H9 (cell line): ENCODE measurements around the gene MAP1S. TPM values are rescaled to one million over a fixed set of nuclear protein-coding genes. Genes with fewer than 3 reads are reported as not detected.

Source experiments
- DNase-seq: peaks from one replicate; pipeline ENCODE4 v3.0.0-alpha.2; 2017
- H2AFZ ChIP-seq: one replicate; pipeline ENCODE4 v1.6.1; 2013; ENCODE audit warnings: mild to moderate bottlenecking, low read length, control low read depth, moderate library complexity
- H2AK5ac ChIP-seq: 2 replicates; pipeline ENCODE4 v1.6.1; 2013; ENCODE audit warnings: low read length, control low read depth, mixed read lengths; ENCODE audit not compliant: insufficient read length
- H2BK120ac ChIP-seq: one replicate; pipeline ENCODE4 v1.6.1; 2013; ENCODE audit warnings: low read depth, mild to moderate bottlenecking, low read length, control low read depth, inconsistent platforms; ENCODE audit not compliant: poor library complexity, severe bottlenecking
- H2BK12ac ChIP-seq: 2 replicates; pipeline ENCODE4 v1.6.1; 2013; ENCODE audit warnings: low read length, control low read depth, mixed read lengths, low read depth; ENCODE audit not compliant: insufficient read length
- H2BK15ac ChIP-seq: 2 replicates; pipeline ENCODE4 v1.6.1; 2013; ENCODE audit warnings: low read depth, low read length, control low read depth
- H2BK20ac ChIP-seq: one replicate; pipeline ENCODE4 v1.6.1; 2013; ENCODE audit warnings: low read depth, mild to moderate bottlenecking, low read length, control low read depth, inconsistent platforms; ENCODE audit not compliant: poor library complexity, severe bottlenecking
- H2BK5ac ChIP-seq: 2 replicates; pipeline ENCODE4 v1.6.1; 2013; ENCODE audit warnings: low read length, control low read depth, mixed read lengths; ENCODE audit not compliant: insufficient read length
- H3K14ac ChIP-seq: 2 replicates; pipeline ENCODE4 v1.6.1; 2013; ENCODE audit warnings: low read length, control low read depth; ENCODE audit not compliant: insufficient read depth
- H3K18ac ChIP-seq: 2 replicates; pipeline ENCODE4 v1.6.1; 2013; ENCODE audit warnings: low read depth, mild to moderate bottlenecking, mixed read lengths, low read length, control low read depth; ENCODE audit not compliant: insufficient read length
- H3K23ac ChIP-seq: 2 replicates; pipeline ENCODE4 v1.6.1; 2013; ENCODE audit warnings: low read length, control low read depth, mixed read lengths, low read depth; ENCODE audit not compliant: insufficient read length
- H3K23me2 ChIP-seq: 2 replicates; pipeline ENCODE4 v1.6.1; 2013; ENCODE audit warnings: low read depth, mild to moderate bottlenecking, mixed read lengths, low read length, control low read depth; ENCODE audit not compliant: insufficient read length, poor library complexity, severe bottlenecking
- H3K27ac ChIP-seq: 2 replicates; pipeline ENCODE4 v1.5.1; 2013; ENCODE audit warnings: low read length, control low read depth, mixed read lengths, low read depth; ENCODE audit not compliant: insufficient read length
- H3K27me3 ChIP-seq: 2 replicates; pipeline ENCODE4 v1.6.1; 2013; ENCODE audit warnings: low read length, control low read depth, inconsistent platforms; ENCODE audit not compliant: insufficient read depth
- H3K4ac ChIP-seq: 2 replicates; pipeline ENCODE4 v1.6.1; 2013; ENCODE audit warnings: low read depth, mild to moderate bottlenecking, control low read depth, inconsistent platforms, low read length, moderate library complexity
- H3K4me1 ChIP-seq: 2 replicates; pipeline ENCODE4 v1.6.1; 2013; ENCODE audit warnings: low read length, control low read depth, inconsistent platforms; ENCODE audit not compliant: insufficient read depth
- H3K4me2 ChIP-seq: 2 replicates; pipeline ENCODE4 v1.6.1; 2013; ENCODE audit warnings: low read length, control low read depth, mixed read lengths; ENCODE audit not compliant: insufficient read length, insufficient read depth
- H3K56ac ChIP-seq: 2 replicates; pipeline ENCODE4 v1.6.1; 2013; ENCODE audit warnings: low read depth, mild to moderate bottlenecking, mixed read lengths, low read length, control low read depth; ENCODE audit not compliant: insufficient read length
- H3K79me1 ChIP-seq: 2 replicates; pipeline ENCODE4 v1.6.1; 2013; ENCODE audit warnings: low read depth, mild to moderate bottlenecking, moderate library complexity, low read length, control low read depth, inconsistent platforms; ENCODE audit not compliant: insufficient read depth, poor library complexity, severe bottlenecking
- H3K79me2 ChIP-seq: 2 replicates; pipeline ENCODE4 v1.6.1; 2013; ENCODE audit warnings: low read length, control low read depth, inconsistent platforms; ENCODE audit not compliant: insufficient read depth
- H3K9ac ChIP-seq: 2 replicates; pipeline ENCODE4 v1.6.1; 2013; ENCODE audit warnings: low read length, control low read depth, mixed read lengths; ENCODE audit not compliant: insufficient read length; ENCODE audit errors: extremely low read depth
- H3K9me3 ChIP-seq: one replicate; pipeline ENCODE4 v1.6.1; 2013; ENCODE audit warnings: low read depth, low read length, inconsistent platforms; ENCODE audit not compliant: control insufficient read depth
- H3T11ph ChIP-seq: one replicate; pipeline ENCODE4 v1.6.1; 2013; ENCODE audit warnings: mild to moderate bottlenecking, low read length, control low read depth, inconsistent platforms
- H4K20me1 ChIP-seq: one replicate; pipeline ENCODE4 v1.6.1; 2013; ENCODE audit not compliant: control insufficient read depth, insufficient read length, insufficient read depth
- H4K5ac ChIP-seq: 2 replicates; pipeline ENCODE4 v1.6.1; 2013; ENCODE audit warnings: low read depth, mild to moderate bottlenecking, mixed read lengths, low read length, control low read depth; ENCODE audit not compliant: insufficient read length
- H4K8ac ChIP-seq: replicated peaks from 2 replicates; pipeline ENCODE4 v1.6.1; 2013; ENCODE audit warnings: low read length, control low read depth, mixed read lengths, low read depth; ENCODE audit not compliant: insufficient read length
- H4K91ac ChIP-seq: 2 replicates; pipeline ENCODE4 v1.6.1; 2013; ENCODE audit warnings: low read depth, mild to moderate bottlenecking, moderate library complexity, mixed read lengths, low read length, control low read depth; ENCODE audit not compliant: insufficient read length
- H3K27ac Mint-ChIP-seq, 3 experiments: 2 replicates in 2 of 3; 3 replicates in 1 of 3; pipeline ENCODE4 v1.8.0; 2020 to 2021; ENCODE audit warnings: mixed read lengths in 3 of 3, mild to moderate bottlenecking in 1 of 3, moderate library complexity in 1 of 3
- H3K27me3 Mint-ChIP-seq: 2 replicates; pipeline ENCODE4 v1.8.0; 2021; ENCODE audit warnings: low read depth, mild to moderate bottlenecking, moderate library complexity, mixed read lengths
- H3K36me3 Mint-ChIP-seq, 3 experiments: 2 replicates in 2 of 3; 3 replicates in 1 of 3; pipeline ENCODE4 v1.8.0; 2020 to 2021; ENCODE audit warnings: low read depth in 3 of 3, mixed read lengths in 3 of 3; ENCODE audit not compliant: insufficient read depth in 1 of 3
- H3K4me1 Mint-ChIP-seq, 2 experiments: 2 replicates each; pipeline ENCODE4 v1.8.0; 2020; ENCODE audit warnings: mixed read lengths in 2 of 2
- H3K4me3 Mint-ChIP-seq, 2 experiments: 2 replicates in 1 of 2; 3 replicates in 1 of 2; pipeline ENCODE4 v1.8.0; 2020 to 2021; ENCODE audit warnings: mild to moderate bottlenecking in 2 of 2, mixed read lengths in 2 of 2, moderate library complexity in 1 of 2
- H3K9me3 Mint-ChIP-seq, 2 experiments: 2 replicates in 1 of 2; 3 replicates in 1 of 2; pipeline ENCODE4 v1.8.0; 2020; ENCODE audit warnings: mild to moderate bottlenecking in 2 of 2, mixed read lengths in 2 of 2, moderate library complexity in 1 of 2
- WGBS: extraction: QIAGEN DNeasy Blood & Tissue Kit; methylation state at CpG from one replicate; pipeline ENCODE4 v1.1.7; 2013; ENCODE audit warnings: missing lambda C conversion rate, low lambda C conversion rate, mixed read lengths; ENCODE audit not compliant: insufficient read length; ENCODE audit errors: extremely low coverage; 5-methylcytosine and 5-hydroxymethylcytosine counted together
- total RNA-seq: library from RNA; stranded (reverse); gene quantifications from 2 replicates; pipeline ENCODE4 v1.2.1, GENCODE V29; 2021
- TF ChIP-seq, protein P1 (sequence below): fragments of 200-600 bp; sonication (generic); conservative IDR thresholded peaks from 3 replicates; pipeline ENCODE4 v1.8.0; 2021; ENCODE audit warnings: antibody characterized with exemption, mild to moderate bottlenecking

Gene MAP1S
- total RNA-seq, 1 experiment from 2014 or later, result 160 TPM

DNA sequence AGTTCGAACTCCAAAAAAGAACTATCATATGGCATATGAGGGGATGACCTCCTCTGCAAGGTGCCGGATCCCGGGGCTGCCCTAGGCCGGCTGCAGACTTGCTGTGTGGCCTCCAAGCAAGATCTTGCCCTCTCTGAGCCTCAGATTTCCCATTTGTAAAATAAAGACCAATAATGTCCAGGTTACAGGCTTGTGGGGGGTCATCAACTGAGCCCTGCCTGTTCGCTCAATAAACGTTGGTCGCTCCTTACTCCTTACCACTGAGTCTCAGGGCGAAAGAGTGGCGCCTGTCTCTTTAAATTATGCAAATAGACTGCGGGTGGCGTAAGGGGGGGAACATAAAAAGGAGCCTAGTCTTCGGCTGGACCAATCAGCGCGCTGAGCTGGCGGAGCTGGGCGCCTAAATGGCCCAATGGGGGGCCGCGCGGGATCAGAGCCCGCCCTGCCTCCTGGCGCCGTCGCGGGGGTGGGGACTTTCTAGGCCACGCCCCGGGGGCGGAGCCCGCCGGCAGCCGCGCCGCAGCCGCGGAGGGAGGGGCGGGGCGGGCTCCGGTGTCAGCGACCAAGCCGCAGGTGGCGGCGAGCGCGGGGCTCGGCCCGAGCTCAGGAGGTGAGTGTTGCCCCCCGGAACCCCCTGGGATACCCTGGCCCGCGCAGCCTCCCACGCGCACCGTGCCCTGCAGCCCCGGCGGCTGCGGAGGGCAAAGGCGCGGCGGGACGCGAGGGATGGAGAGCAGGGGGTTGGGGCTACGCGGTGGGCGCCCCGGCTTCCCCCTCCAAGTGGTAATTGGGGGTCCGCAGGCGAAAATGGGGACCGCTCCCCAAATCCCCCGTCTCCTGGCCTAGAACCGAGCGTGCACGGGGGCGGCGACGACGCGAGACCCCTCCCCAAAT is 28.2 kb downstream of the MAP1S start:
- H3K79me1 ChIP-seq, result no peaks in the 10 kb centered on the region
- no peak overlapping the region for H3T11ph ChIP-seq
- H4K5ac ChIP-seq, result no peak overlapping the region
- H3K4me2 ChIP-seq, result peak overlapping the region; percentile 50
- no peaks in the 10 kb centered on the region for H3K9me3 ChIP-seq
- Mint-ChIP-seq H3K27ac (no peak overlapping the region; a peak in 1 of 7 replicates), H3K4me1 (peaks cover 0 to 21% of the 10 kb centered on the region in 2 experiments), H3K36me3 (no peaks in the 10 kb centered on the region), H3K9me3 (peaks cover 2 to 3% of the 10 kb centered on the region in 2 experiments; a peak in 3 of 5 replicates), H3K27me3 (no peaks in the 10 kb centered on the region; the same call in 1 of the 2 replicates), H3K4me3 (peak overlapping the region; percentile 54 to 77)
- no peaks in the 10 kb centered on the region for H3K27me3 ChIP-seq
- H3K18ac ChIP-seq, result no peak overlapping the region
- no peak overlapping the region for H3K14ac ChIP-seq
- H3K4me1 ChIP-seq, result no peaks in the 10 kb centered on the region
- DNase-seq, result peak; percentile 95
- no peak overlapping the region for H2BK20ac ChIP-seq
- H2BK5ac ChIP-seq, result no peak overlapping the region
- H2BK12ac ChIP-seq, result no peak overlapping the region
- H3K9ac ChIP-seq, result no peak overlapping the region
- H2BK15ac ChIP-seq, result no peak overlapping the region
- TF ChIP-seq, protein P1, sequence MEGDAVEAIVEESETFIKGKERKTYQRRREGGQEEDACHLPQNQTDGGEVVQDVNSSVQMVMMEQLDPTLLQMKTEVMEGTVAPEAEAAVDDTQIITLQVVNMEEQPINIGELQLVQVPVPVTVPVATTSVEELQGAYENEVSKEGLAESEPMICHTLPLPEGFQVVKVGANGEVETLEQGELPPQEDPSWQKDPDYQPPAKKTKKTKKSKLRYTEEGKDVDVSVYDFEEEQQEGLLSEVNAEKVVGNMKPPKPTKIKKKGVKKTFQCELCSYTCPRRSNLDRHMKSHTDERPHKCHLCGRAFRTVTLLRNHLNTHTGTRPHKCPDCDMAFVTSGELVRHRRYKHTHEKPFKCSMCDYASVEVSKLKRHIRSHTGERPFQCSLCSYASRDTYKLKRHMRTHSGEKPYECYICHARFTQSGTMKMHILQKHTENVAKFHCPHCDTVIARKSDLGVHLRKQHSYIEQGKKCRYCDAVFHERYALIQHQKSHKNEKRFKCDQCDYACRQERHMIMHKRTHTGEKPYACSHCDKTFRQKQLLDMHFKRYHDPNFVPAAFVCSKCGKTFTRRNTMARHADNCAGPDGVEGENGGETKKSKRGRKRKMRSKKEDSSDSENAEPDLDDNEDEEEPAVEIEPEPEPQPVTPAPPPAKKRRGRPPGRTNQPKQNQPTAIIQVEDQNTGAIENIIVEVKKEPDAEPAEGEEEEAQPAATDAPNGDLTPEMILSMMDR, result no peak
- no peak overlapping the region for H4K91ac ChIP-seq
- no peaks in the 10 kb centered on the region; the same call in 1 of the 2 replicates for H3K79me2 ChIP-seq
- H4K8ac ChIP-seq, result no peak overlapping the region
- H4K20me1 ChIP-seq, result no peaks in the 10 kb centered on the region
- no peak overlapping the region for H3K23ac ChIP-seq
- no CpG with 5 or more reads among the region's 75 CpGs for WGBS
- H2AFZ ChIP-seq, result no peak overlapping the region
- H2AK5ac ChIP-seq, result no peak overlapping the region
- no peak overlapping the region for H3K56ac ChIP-seq
- no peak overlapping the region for H2BK120ac ChIP-seq
- H3K27ac ChIP-seq, result no peak overlapping the region
- peaks cover 5% of the 10 kb centered on the region for H3K23me2 ChIP-seq
- H3K4ac ChIP-seq, result no peak overlapping the region
